ENCODE measurements around the gene MMP13. TPM values are rescaled to one million over a fixed set of nuclear protein-coding genes. Genes with fewer than 3 reads are reported as not detected.

MMP13 gene
- total RNA-seq, 1 experiment from 2014 or later = not detected

Other genes with a start within 250 kb of the MMP13 start
- gene MMP27, start 250.0 kb downstream of the MMP13 start, total RNA-seq (2014; rRNA removed; shearing (Covaris generic)) = not detected in 2 replicates
- gene MMP8, start 230.8 kb downstream of the MMP13 start, total RNA-seq (2014; rRNA removed; shearing (Covaris generic)) = not detected in 2 replicates
- not detected in 2 replicates for gene MMP10, start 175.1 kb downstream of the MMP13 start, total RNA-seq (2014; rRNA removed; shearing (Covaris generic))
- 0.03 TPM in 1 of 2 replicates, not detected in the other for gene MMP1, start 157.6 kb downstream of the MMP13 start, total RNA-seq (2014; rRNA removed; shearing (Covaris generic))
- gene MMP3, start 112.1 kb downstream of the MMP13 start, total RNA-seq (2014; rRNA removed; shearing (Covaris generic)) = not detected in 2 replicates
- not detected in 2 replicates for gene MMP12, start 80.8 kb downstream of the MMP13 start, total RNA-seq (2014; rRNA removed; shearing (Covaris generic))
- gene DCUN1D5, start 136.4 kb upstream of the MMP13 start, total RNA-seq (2014; rRNA removed; shearing (Covaris generic)) = 118 and 128 TPM in 2 replicates
- gene DYNC2H1, start 153.7 kb upstream of the MMP13 start, total RNA-seq (2014; rRNA removed; shearing (Covaris generic)) = 10.3 and 11.9 TPM in 2 replicates